ENCODE results near the gene PCED1B. TPM values are rescaled to one million over a fixed set of nuclear protein-coding genes. Genes with fewer than 3 reads are reported as not detected.
A peak's percentile ranks its signal among the peaks of the same experiment; 100 is the strongest.

Gene PCED1B
- total RNA-seq, 1 experiment from 2014 or later, result 6.6 TPM

DNA sequence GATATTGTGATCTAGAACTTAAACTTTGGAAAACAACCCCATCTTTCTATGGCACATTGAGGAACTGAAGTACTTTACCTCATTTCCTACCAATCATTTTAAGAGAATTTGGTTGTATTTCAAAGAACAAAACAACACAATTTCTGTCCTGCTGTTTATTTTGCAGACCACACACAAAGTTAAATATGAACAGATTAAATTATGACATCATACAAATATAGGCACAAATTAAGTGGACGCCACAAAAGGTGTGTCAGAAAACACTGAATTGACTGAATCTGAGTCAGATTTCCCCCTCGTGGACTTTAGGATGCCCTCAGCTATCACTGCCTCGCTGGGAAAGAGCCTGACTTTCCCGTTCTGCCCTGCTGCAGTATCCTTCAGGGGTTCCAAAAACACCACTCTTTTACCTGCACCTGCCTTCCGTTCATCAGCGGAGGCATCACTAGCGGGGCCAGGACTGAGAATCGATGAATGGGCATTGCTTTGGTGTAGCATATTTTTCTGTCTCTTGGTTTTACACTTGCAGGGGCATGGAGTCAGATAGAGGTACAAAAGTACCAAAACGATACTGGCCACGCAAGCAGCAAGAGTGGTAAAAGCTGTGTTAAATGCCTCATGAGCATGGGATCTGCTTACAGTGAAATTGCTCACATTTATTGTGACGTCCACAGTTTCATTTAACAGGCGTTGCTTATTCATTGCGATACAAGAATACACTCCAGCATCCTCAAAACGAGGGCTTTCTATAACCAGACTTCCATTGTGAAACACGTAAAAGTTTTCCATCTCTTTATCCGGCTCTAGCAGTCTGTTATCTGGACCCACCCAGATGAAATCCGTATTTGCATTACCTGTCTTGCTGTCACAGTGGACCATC, 2.0 kb upstream of the PCED1B start (continued):
- TF ChIP-seq, protein P1, sequence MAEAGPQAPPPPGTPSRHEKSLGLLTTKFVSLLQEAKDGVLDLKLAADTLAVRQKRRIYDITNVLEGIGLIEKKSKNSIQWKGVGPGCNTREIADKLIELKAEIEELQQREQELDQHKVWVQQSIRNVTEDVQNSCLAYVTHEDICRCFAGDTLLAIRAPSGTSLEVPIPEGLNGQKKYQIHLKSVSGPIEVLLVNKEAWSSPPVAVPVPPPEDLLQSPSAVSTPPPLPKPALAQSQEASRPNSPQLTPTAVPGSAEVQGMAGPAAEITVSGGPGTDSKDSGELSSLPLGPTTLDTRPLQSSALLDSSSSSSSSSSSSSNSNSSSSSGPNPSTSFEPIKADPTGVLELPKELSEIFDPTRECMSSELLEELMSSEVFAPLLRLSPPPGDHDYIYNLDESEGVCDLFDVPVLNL (CRISPR knock-in tag; IDR thresholded peaks at IDR 0.05; ENCODE audit: borderline replicate concordance, low read depth), result no peak

DNA sequence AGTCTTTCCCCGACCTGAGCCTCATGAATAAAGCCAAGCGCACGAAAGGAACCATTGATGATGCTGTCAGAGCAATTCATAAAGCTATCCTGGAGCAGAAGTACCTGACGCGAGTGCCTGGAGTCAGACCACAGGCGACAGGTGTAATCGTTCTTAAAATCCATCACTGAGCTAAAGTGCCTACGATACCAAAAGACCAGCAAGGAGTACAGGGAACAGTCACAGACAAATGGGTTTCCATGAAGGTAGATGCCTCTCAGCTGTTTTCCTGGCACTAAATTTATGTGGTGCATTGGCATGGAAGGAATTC, 1.4 kb upstream of the PCED1B start:
- ATAC-seq (no peak), DNase-seq (ENCODE audit: low spot score) (no peak)
- no peaks in the 10 kb centered on the region for H3K36me3 Mint-ChIP-seq
- CTCF ChIA-PET, result interaction anchor here (4.8 kb wide), 1 partner anchor 8 kb away, joined by 32 read pairs; no protein-coding TSS in a partner anchor
- no peaks in the 10 kb centered on the region for H3K9me3 Mint-ChIP-seq
- no peak overlapping the region for H3K27ac Mint-ChIP-seq
- H3K27me3 Mint-ChIP-seq (ENCODE audit: low read depth), result peaks cover 18% of the 10 kb centered on the region
- POLR2A ChIA-PET, result no interaction called here
- H3K4me1 Mint-ChIP-seq, result peaks cover 64% of the 10 kb centered on the region
- peak overlapping the region; percentile 82 for H3K4me3 Mint-ChIP-seq
- TF ChIP-seq JUN (CRISPR knock-in tag; IDR thresholded peaks at IDR 0.05) (no peak), SMAD3 (CRISPR knock-in tag; IDR thresholded peaks at IDR 0.05; ENCODE audit: borderline replicate concordance) (no peak), CREB1 (CRISPR knock-in tag; IDR thresholded peaks at IDR 0.05) (no peak), NR2C2 (CRISPR knock-in tag; IDR thresholded peaks at IDR 0.05) (no peak), RELA (CRISPR knock-in tag; IDR thresholded peaks at IDR 0.05; ENCODE audit: borderline replicate concordance) (no peak)
- TF ChIP-seq, protein P2, sequence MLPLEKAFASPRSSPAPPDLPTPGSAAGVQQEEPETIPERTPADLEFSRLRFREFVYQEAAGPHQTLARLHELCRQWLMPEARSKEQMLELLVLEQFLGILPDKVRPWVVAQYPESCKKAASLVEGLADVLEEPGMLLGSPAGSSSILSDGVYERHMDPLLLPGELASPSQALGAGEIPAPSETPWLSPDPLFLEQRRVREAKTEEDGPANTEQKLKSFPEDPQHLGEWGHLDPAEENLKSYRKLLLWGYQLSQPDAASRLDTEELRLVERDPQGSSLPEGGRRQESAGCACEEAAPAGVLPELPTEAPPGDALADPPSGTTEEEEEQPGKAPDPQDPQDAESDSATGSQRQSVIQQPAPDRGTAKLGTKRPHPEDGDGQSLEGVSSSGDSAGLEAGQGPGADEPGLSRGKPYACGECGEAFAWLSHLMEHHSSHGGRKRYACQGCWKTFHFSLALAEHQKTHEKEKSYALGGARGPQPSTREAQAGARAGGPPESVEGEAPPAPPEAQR (CRISPR knock-in tag; IDR thresholded peaks at IDR 0.05), result no peak
- TF ChIP-seq, protein P3, sequence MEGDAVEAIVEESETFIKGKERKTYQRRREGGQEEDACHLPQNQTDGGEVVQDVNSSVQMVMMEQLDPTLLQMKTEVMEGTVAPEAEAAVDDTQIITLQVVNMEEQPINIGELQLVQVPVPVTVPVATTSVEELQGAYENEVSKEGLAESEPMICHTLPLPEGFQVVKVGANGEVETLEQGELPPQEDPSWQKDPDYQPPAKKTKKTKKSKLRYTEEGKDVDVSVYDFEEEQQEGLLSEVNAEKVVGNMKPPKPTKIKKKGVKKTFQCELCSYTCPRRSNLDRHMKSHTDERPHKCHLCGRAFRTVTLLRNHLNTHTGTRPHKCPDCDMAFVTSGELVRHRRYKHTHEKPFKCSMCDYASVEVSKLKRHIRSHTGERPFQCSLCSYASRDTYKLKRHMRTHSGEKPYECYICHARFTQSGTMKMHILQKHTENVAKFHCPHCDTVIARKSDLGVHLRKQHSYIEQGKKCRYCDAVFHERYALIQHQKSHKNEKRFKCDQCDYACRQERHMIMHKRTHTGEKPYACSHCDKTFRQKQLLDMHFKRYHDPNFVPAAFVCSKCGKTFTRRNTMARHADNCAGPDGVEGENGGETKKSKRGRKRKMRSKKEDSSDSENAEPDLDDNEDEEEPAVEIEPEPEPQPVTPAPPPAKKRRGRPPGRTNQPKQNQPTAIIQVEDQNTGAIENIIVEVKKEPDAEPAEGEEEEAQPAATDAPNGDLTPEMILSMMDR (IDR thresholded peaks at IDR 0.05), result no peak
- TF ChIP-seq, protein P4, sequence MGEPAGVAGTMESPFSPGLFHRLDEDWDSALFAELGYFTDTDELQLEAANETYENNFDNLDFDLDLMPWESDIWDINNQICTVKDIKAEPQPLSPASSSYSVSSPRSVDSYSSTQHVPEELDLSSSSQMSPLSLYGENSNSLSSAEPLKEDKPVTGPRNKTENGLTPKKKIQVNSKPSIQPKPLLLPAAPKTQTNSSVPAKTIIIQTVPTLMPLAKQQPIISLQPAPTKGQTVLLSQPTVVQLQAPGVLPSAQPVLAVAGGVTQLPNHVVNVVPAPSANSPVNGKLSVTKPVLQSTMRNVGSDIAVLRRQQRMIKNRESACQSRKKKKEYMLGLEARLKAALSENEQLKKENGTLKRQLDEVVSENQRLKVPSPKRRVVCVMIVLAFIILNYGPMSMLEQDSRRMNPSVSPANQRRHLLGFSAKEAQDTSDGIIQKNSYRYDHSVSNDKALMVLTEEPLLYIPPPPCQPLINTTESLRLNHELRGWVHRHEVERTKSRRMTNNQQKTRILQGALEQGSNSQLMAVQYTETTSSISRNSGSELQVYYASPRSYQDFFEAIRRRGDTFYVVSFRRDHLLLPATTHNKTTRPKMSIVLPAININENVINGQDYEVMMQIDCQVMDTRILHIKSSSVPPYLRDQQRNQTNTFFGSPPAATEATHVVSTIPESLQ (CRISPR knock-in tag; IDR thresholded peaks at IDR 0.05), result no peak
- TF ChIP-seq, protein P5, sequence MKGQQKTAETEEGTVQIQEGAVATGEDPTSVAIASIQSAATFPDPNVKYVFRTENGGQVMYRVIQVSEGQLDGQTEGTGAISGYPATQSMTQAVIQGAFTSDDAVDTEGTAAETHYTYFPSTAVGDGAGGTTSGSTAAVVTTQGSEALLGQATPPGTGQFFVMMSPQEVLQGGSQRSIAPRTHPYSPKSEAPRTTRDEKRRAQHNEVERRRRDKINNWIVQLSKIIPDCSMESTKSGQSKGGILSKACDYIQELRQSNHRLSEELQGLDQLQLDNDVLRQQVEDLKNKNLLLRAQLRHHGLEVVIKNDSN (CRISPR knock-in tag; IDR thresholded peaks at IDR 0.05), result no peak
- TF ChIP-seq, protein P6, sequence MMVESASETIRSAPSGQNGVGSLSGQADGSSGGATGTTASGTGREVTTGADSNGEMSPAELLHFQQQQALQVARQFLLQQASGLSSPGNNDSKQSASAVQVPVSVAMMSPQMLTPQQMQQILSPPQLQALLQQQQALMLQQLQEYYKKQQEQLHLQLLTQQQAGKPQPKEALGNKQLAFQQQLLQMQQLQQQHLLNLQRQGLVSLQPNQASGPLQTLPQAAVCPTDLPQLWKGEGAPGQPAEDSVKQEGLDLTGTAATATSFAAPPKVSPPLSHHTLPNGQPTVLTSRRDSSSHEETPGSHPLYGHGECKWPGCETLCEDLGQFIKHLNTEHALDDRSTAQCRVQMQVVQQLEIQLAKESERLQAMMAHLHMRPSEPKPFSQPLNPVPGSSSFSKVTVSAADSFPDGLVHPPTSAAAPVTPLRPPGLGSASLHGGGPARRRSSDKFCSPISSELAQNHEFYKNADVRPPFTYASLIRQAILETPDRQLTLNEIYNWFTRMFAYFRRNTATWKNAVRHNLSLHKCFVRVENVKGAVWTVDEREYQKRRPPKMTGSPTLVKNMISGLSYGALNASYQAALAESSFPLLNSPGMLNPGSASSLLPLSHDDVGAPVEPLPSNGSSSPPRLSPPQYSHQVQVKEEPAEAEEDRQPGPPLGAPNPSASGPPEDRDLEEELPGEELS (CRISPR knock-in tag; IDR thresholded peaks at IDR 0.05), result no peak
- TF ChIP-seq, protein P7, sequence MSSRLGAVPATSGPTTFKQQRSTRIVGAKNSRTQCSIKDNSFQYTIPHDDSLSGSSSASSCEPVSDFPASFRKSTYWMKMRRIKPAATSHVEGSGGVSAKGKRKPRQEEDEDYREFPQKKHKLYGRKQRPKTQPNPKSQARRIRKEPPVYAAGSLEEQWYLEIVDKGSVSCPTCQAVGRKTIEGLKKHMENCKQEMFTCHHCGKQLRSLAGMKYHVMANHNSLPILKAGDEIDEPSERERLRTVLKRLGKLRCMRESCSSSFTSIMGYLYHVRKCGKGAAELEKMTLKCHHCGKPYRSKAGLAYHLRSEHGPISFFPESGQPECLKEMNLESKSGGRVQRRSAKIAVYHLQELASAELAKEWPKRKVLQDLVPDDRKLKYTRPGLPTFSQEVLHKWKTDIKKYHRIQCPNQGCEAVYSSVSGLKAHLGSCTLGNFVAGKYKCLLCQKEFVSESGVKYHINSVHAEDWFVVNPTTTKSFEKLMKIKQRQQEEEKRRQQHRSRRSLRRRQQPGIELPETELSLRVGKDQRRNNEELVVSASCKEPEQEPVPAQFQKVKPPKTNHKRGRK (CRISPR knock-in tag; IDR thresholded peaks at IDR 0.05; ENCODE audit: borderline replicate concordance), result no peak

Data from WTC11 (cell line).